Hindlimb muscle (tissue), 1 donor: ENCODE results near the gene LANCL3. TPM values are rescaled to one million over a fixed set of nuclear protein-coding genes. Genes with fewer than 3 reads are reported as not detected.
A peak's percentile ranks its signal among the peaks of the same experiment; 100 is the strongest.
"Not testable (repeated sequence)": the region's sequence is repeated elsewhere in the genome, so short reads cannot be mapped to it uniquely, and the experiment has no call there.

Experiments
- DNase-seq: peaks from one replicate; pipeline ENCODE4 v3.0.0-alpha.2; 2013
- polyA plus RNA-seq: library from polyadenylated mRNA; unstranded; fragments of 120-200 nt; gene quantifications from one replicate; pipeline ENCODE4 v1.2.1, GENCODE V29; 2013; ENCODE audit not compliant: insufficient read length

LANCL3 gene
- polyA plus RNA-seq: 0.26 TPM

- DNase-seq: not testable (repeated sequence)
Observed at GRCh38 chrX:37571426-37572107, at the start of gene LANCL3. LANCL3 (plus strand) TSS chrX:37571661; CDS start chrX:37571871, 210 bp downstream.

GRCh38 chrX:37523673-37524072, 47.8 kb upstream of the LANCL3 start:
- peak; percentile 3 for DNase-seq

- no peak for DNase-seq
Observed at GRCh38 chrX:37541991-37542390, 29.5 kb upstream of the LANCL3 start.

- no peak for DNase-seq
Observed at GRCh38 chrX:37542791-37543190, 28.7 kb upstream of the LANCL3 start.

DNA sequence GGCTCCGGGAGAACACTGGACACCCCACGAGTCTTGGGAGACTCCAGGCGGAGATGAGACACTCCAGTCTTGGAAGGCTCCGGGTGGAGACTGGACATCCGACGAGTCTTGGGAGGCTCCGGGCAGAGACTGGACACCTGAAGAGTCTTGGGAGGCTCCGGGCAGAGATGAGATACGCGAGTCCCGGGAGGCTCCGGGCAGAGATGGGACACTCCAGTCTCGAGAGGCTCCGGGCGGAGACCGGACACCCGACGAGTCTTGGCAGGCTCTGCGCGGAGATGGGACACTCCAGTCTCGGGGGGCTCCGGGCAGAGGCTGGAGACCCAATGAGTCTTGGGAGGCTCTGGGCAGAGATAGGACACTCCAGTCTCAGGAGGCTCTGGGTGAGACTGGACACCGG, 28.1 kb upstream of the LANCL3 start:
- DNase-seq: no peak

DNA sequence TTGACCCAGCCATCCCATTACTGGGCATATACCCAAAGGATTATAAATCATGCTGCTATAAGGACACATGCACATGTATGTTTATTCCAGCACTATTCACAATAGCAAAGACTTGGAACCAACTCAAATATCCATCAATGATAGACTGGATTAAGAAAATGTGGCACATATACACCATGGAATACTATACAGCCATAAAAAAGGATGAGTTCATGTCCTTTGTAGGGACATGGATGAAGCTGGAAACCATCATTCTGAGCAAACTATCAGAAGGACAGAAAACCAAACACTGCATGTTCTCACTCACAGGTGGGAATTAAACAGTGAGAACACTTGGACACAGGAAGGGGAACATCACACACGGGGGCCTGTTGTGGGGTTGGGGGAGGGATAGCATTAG, 26.9 kb upstream of the LANCL3 start:
- DNase-seq: not testable (repeated sequence)

DNA sequence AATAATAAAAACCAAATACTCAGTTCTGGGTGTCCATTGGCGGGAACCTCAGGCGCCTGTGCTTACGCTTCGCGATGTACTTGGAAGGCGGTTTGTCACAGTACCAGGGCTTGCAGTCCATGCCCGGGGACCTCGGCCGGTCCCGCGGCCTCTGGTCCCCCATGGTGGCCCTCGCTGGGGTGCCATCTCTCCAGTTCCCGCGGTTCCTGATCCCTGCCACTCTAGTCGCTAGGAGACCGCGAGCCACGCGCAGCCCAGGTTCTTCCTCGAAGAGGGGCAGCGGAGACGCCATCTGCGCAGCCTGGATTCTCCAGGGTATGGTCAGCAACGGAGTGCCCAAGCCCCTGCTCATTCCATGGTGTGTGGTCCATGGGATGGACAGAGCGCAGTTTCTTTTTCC, 26.4 kb upstream of the LANCL3 start:
- no peak for DNase-seq

DNA sequence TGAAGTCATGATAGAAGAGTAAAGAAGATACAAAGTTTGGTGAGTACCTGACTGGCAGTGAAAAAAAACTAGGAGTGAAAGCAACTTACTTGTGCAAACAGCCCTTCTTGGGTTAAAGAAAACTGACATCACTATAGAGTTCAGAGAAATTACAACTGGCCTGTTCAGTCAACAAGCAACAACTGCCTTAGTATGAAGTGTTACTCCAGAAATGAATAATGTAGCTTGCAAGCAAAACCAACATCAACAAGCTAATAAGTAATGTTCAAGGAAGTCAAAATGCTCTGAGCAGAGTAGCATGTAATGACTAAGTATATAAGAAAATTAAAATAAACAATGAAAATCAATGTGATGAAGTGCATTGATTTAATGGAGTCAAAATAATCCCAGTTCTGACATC, 21.8 kb upstream of the LANCL3 start:
- DNase-seq: not testable (repeated sequence)

DNA sequence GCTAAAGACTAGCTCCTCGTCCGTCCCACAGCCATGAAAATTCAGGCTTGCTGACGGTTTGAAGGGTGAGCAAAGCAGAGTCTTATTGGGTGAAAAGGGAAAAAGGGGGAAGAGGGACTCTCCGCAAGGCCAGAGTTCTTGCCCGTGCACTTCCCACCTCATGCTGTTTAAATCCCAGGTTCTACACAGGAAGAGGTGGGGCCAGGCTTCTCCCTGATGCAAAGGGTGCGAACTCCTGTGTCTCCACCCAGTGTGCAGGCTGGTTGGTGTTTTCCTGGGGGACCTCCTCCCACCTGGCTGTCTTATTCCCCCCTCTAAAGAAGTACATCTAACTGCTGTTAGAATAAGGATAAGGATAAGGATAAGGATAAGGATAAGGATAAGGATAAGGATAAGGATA, 18.0 kb upstream of the LANCL3 start:
- no peak for DNase-seq

DNA sequence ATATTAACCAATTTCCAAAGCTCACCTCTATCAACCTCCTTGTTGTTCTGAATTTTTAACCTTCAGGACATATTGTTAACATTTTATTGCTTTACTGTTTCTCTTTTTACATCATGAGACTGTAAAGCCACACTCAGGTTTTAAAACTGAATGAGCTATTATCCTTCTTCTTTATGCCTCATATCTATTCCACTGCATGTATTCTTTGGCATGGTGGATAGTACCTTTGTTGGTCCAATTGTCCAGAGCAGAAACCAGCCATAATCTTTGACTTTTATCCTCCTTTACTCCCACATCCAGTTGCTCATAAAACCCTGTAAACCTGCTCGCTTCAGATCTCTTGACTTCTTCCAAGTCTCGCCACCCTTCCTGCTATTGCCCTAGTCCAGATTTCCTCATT, 6.2 kb upstream of the LANCL3 start:
- DNase-seq: not testable (repeated sequence)

DNA sequence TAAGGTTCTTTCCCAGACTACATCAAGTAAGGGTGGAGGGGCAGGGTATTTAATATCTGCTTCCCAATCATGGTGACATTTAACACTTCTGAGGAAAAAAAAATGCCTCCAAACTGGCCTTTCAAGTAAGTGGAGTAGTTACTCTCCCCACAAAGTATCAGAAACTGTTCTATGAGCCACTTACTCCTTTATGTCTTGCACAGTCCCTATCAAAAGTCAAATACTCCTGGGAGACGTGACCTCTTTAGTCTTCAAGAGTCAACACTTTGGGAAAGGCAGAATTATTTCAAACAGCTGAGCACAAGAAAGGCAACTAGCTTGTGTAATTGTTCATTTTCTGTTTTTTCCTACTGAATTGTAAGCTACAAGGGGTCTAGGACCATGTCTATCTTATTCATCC, 1.1 kb upstream of the LANCL3 start:
- DNase-seq: not testable (repeated sequence)

- not testable (repeated sequence) for DNase-seq
Observed at GRCh38 chrX:37572108-37572587, 687 bp downstream of the LANCL3 start.

DNA sequence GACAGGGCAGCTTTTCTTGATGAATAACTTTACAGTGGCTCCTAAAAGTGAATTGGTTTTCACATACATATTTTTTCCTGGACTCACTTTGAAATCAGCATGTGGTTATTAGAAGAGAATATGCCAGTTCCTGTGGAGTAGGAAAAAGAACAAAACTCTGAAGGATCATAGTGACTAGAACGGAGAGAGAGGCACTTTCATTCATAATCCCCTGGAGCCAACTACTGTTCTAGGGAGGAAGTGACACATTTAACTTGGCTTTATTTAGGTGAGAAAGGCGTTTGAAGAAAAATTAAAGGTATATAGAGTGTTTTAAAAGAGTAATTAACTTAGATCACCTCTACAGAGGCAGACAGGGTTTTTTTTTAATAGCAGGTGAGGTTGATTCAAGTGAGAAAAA, 1.7 kb downstream of the LANCL3 start:
- not testable (repeated sequence) for DNase-seq

DNA sequence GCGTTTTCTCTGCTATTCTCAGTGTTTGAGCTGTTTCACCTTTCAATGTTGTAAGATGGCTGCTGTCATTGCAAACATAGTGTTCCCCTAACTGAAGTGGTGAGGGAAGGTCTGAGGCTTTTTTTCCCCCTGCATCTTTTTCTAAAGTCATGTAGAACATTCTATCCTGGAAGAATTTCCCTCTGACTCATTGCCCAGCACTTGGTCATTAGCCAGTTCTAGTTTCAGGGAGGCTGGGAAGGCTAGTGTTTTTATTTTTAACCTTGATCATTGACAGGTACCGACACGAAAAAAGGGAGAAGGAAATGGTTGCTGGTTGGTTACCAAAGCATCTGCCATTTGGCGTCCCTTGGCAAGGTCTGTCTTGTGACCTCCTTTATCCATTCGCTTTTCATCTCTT, 6.6 kb downstream of the LANCL3 start:
- DNase-seq: no peak

GRCh38 chrX:37580080-37580479, 8.6 kb downstream of the LANCL3 start:
- DNase-seq: no peak

- not testable (repeated sequence) for DNase-seq
Observed at GRCh38 chrX:37587337-37587736, 15.9 kb downstream of the LANCL3 start.

GRCh38 chrX:37590047-37590446, 18.6 kb downstream of the LANCL3 start:
- no peak for DNase-seq

DNA sequence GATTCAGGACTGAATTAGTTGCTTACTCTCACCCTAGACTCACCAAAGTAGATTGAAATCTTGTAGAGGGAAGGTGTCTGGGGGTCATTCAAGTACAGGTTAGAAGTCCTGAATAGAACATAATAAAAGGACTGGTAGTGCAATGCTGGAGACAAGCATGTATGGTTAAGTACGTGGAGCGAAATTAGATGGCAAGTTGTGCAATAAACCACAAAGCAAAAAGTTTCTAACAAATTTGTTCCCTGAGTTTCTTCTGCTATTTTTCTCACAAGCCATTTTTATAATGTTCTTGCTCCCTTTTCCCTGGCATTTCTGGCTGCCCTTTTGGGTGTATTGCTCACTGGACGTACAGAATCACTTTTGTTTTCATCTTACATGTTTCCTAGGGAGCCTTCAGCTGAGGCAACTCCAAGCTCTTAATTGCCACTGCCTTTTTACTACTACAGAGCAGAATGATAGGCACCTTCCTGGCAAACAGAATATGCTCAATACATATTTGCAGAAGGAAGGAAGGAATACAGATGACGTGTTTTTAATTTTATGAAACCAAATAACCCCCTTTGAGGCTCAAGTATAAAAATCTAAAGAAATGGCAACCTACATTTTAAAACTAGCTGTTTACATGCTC, 23.4 kb downstream of the LANCL3 start:
- no peak for DNase-seq

DNA sequence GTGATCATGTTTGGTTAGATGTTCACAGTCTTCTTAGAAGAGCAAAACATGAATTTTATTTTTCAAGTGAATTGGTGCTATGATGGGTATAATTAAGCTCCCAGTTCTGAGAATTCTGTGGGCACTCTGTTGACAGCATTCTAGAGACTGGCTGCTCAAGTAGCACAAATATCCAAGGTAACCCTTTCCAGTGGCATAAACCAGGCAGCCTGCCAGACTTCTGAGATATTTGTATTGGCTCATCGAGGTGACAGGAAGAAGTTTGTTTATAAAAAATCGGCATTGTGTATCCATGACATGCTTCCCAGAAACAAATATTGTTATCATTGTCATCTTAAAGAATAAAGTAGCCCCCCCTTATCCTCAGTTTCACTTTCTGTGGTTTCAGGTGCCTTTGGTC, 28.3 kb downstream of the LANCL3 start:
- no peak for DNase-seq

GRCh38 chrX:37603938-37604409, 32.5 kb downstream of the LANCL3 start:
- DNase-seq: no peak

DNA sequence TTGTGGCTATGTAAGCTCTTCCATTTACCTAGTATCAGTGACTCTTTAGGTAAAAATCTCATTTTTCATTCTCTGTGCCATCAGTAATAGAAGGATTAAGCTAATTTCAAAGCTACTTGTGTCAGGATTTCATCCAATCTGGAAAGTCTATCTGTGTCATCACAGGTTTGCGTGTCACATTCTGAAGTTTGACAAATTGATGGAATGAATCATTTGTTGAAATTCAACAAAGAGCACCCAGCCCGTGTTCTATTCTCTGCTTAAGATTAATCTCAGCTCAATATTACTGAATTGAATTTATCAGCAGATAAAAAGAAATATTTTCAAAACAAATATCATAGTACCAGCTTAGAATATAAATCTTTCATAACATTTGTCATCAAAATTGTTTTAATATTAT, 35.8 kb downstream of the LANCL3 start:
- no peak for DNase-seq

DNA sequence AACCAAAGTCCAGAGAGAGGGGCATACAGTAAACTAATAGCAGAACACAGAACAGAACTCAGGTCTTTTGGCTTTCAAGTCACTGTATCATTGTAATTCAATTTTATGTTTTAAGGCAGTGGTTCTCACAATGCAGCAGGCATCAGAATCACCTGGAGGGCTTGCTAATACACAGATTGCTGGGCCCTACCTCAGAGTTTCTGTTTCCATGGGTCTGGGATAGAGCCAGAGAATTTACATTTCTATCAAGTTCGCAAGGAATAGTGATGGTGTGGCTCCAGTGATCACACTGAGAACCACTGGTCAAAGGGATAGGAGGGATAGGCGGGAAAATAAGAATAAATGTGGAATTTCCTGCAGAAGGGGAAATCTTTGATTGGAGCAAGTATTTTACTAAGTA, 36.7 kb downstream of the LANCL3 start:
- DNase-seq: no peak

DNA sequence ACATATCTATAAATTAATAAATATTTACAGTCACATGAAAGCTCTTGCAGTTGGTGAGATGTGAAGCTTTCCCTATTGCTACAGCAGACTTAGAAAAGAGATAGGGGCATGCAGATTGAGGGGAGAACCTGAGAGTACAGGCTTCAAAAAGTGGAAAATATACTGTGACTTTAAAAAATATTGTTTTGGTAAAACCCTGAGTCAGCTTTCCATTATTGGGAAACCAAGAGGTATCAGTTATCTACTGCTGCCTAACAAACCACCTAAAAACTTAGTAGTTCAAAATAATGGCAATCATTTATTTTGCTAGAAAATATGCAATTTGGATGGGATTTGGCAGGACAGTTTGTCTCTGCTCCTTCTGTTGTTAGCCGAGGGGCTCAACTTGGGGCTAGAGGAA, 38.3 kb downstream of the LANCL3 start:
- no peak for DNase-seq

DNA sequence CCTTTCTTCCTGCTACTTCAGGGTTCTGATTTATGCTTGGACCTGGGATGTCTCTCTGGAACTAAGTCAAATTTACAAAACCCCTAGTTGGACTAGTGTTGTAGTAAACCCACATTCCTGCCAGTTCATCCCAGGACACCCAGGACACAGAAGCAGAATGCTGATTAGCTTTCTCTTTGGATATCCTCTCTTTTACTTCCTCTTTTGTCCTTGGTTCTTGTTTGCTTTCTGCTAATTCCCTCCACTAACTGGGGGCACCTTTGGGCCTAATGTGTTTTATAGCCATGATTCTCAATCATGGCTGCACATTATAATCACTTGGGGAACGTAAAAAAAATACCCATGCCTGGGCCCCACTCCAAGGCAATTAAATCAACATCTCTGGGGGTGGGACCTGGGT, 42.5 kb downstream of the LANCL3 start:
- DNase-seq: no peak
